Activated CD8-positive, alpha-beta memory T cell treated with anti-CD3 and anti-CD28 coated beads for 4 hours (primary cell): ENCODE results near the gene MAD2L2.

Experiments
- DNase-seq, 2 donors: peaks; one replicate each; pipeline ENCODE4 v3.0.0-alpha.2; 2020; ENCODE audit warnings: low read depth in 2 of 2

MAD2L2 gene

GRCh38 chr1:11629184-11630016 is 51.5 kb downstream of the MAD2L2 start:
- DNase-seq = no peak

DNA sequence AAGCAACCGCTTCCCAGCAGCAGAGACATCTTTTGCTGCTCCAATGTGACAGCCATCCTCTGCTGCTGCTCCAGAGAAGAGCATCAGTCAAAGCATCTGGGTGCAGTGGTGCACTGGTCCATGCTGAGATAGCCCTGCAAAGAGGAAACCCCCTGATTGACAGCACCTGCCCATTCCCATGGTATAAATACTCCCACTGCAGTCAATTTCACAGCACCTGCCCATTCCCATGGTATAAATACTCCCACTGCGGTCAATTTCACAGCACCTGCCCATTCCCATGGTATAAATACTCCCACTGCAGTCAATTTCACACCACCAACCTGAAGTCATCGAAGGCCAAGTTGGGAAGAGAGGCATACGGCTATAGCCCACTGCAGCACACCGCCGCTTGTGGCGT is 52.2 kb downstream of the MAD2L2 start:
- DNase-seq = no peak

DNA sequence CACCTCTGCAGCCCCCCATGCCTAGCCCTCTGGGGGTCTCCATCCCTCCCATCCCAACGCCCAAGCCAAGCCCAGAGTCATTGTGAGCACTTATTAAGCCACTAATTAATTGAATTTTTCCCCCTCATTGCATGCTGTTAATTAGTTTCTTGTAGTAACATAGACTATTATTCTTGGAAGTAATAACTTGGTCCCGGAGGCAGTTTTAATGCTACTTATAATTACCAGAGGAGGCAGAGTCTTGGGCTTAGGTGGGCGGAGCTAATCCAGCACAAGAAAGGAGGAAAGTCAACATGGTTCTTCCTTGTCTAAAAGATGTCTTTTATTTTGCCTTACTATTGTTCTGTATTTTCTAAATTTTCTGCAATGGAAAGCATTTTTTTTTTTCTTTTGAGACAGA is 54.4 kb downstream of the MAD2L2 start:
- DNase-seq = no peak
